ENCODE results near the gene DDX54. TPM values are rescaled to one million over a fixed set of nuclear protein-coding genes. Genes with fewer than 3 reads are reported as not detected.

DDX54 gene
- total RNA-seq, 4 donors from 2014 or later = 36.0 to 66.5 (median 59.0) TPM

DNA sequence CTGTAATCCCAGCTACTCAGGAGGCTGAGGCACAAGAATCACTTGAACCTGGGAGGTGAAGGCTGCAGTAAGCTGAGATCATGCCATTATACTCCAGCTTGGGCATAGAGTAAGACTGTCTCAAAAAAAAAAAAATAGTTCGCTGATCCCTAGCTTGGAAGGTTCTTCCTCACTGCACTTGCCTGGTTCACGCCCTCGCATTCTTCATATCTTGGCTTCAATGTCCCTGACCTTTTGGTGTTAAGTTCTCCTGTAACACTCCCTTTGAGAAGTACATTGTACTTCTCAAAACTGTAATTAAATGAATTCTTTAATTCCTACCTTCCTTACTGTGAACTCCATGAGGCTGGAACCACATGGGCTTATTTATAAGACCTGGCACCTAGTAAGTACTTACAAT, 19.5 kb upstream of the DDX54 start:
- no peak for DNase-seq
- intact Hi-C loops (cut with DNase I; ENCODE audit: low total_unique reads) = no loop called here
- no peak overlapping the region for H3K27ac ChIP-seq

DNA sequence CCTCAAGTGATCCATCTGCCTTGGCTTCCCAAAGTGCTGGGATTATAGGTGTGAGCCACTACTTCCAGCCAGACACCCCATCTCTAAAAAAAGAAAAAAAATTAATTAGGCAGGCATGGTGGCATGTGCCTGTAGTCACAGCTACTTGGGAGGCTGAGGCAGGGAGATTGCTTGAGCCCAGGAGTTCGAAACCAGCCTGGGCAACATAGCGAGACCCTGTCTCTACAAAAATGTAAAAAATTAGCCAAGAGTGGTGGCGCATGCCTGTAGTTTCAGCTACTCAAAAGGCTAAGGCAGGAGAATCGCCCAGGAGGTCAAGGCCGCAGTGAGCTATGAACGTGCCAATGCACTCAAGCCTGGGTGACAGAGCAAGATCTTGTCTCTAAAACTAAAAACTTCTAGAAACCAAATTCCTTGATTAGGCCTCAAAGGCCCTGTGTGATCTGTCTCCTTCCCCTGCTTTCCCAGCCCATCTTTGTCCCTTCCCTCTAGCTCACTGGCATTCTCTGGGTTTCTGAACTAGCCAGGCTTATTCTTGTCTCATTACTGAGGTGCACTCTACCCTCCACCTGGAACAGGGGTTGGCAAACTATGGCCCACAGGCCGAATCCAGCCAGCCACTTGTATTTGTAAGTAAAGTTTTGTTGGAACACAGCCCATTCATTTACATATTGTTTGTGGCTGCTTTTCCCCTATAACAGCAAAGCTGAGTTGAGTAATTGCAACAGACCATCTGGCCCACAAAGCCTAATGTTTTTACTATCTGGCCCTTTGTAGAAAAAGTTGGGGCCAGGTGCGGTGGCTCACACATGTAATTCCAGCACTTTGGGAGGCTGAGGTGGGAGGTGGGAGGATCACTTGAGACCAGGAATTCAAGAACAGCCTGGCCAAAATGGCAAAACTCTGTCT, 18.8 kb upstream of the DDX54 start:
- intact Hi-C loops (cut with DNase I; ENCODE audit: low total_unique reads) = no loop called here
- DNase-seq = no peak
- H3K27ac ChIP-seq = no peak overlapping the region

More for the DNA sequence above, 19.5 kb upstream of the DDX54 start:
- H3K9me3 ChIP-seq = no peaks in the 10 kb centered on the region
- H3K36me3 ChIP-seq = no peaks in the 10 kb centered on the region
- TF ChIP-seq, protein P1, sequence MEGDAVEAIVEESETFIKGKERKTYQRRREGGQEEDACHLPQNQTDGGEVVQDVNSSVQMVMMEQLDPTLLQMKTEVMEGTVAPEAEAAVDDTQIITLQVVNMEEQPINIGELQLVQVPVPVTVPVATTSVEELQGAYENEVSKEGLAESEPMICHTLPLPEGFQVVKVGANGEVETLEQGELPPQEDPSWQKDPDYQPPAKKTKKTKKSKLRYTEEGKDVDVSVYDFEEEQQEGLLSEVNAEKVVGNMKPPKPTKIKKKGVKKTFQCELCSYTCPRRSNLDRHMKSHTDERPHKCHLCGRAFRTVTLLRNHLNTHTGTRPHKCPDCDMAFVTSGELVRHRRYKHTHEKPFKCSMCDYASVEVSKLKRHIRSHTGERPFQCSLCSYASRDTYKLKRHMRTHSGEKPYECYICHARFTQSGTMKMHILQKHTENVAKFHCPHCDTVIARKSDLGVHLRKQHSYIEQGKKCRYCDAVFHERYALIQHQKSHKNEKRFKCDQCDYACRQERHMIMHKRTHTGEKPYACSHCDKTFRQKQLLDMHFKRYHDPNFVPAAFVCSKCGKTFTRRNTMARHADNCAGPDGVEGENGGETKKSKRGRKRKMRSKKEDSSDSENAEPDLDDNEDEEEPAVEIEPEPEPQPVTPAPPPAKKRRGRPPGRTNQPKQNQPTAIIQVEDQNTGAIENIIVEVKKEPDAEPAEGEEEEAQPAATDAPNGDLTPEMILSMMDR (IDR thresholded peaks at IDR 0.05) = no peak
- TF ChIP-seq POLR2A (IDR thresholded peaks at IDR 0.05) = no peak
- H3K27me3 ChIP-seq = no peaks in the 10 kb centered on the region
- no peaks in the 10 kb centered on the region for H3K4me1 ChIP-seq
- no peak overlapping the region for H3K4me3 ChIP-seq

DNA sequence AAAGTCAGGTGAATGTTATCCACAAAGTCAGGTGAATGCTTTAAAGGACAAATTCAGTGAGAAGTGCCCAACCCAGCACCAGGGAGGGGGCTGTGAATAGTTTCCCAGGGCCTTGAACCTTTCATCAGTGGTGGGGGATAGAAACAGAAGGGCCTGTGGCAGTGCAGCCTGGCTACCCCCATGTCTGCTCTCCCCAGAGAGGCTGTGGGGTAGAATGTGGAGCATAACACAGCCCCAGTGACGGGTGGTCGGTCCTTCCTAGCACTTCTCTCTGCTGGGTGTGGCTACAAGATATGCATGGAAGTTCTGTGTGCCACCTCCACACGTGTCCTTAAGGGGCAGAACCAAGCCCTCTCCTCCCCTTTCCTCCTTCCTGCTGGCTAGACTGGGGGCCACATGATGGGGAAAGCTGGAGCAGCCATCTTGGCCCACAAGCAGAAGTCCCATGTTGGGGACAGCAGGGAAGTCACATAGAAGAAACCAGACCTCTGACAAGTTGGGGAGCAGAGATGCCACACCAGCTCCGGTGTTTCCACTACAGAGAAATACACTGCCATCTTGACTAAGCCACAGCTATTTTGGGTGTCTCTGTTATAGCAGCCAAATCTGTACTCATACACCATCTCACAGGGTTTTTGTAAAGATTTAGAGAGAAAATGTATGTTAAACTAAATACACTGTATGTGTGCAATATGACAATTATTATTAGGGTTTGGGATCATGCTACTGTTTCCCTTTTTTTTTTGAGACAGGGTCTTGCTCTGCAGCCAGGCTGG, 17.2 kb upstream of the DDX54 start:
- Histone ChIP-seq H3K36me3 (no peaks in the 10 kb centered on the region), H3K4me1 (no peaks in the 10 kb centered on the region), H3K27me3 (no peaks in the 10 kb centered on the region), H3K9me3 (no peaks in the 10 kb centered on the region), H3K4me3 (no peak overlapping the region), H3K27ac (no peak overlapping the region)
- no peak for DNase-seq
- intact Hi-C loops (cut with DNase I; ENCODE audit: low total_unique reads) = no loop called here
- TF ChIP-seq, protein P1 (IDR thresholded peaks at IDR 0.05) = no peak
- TF ChIP-seq POLR2A (IDR thresholded peaks at IDR 0.05) = no peak

More for the DNA sequence above, 18.8 kb upstream of the DDX54 start:
- TF ChIP-seq POLR2A (IDR thresholded peaks at IDR 0.05) = no peak
- TF ChIP-seq, protein P1 (IDR thresholded peaks at IDR 0.05) = no peak
- Histone ChIP-seq H3K36me3 (no peaks in the 10 kb centered on the region), H3K4me1 (no peaks in the 10 kb centered on the region), H3K27me3 (no peaks in the 10 kb centered on the region), H3K4me3 (no peak overlapping the region), H3K9me3 (no peaks in the 10 kb centered on the region)

DNA sequence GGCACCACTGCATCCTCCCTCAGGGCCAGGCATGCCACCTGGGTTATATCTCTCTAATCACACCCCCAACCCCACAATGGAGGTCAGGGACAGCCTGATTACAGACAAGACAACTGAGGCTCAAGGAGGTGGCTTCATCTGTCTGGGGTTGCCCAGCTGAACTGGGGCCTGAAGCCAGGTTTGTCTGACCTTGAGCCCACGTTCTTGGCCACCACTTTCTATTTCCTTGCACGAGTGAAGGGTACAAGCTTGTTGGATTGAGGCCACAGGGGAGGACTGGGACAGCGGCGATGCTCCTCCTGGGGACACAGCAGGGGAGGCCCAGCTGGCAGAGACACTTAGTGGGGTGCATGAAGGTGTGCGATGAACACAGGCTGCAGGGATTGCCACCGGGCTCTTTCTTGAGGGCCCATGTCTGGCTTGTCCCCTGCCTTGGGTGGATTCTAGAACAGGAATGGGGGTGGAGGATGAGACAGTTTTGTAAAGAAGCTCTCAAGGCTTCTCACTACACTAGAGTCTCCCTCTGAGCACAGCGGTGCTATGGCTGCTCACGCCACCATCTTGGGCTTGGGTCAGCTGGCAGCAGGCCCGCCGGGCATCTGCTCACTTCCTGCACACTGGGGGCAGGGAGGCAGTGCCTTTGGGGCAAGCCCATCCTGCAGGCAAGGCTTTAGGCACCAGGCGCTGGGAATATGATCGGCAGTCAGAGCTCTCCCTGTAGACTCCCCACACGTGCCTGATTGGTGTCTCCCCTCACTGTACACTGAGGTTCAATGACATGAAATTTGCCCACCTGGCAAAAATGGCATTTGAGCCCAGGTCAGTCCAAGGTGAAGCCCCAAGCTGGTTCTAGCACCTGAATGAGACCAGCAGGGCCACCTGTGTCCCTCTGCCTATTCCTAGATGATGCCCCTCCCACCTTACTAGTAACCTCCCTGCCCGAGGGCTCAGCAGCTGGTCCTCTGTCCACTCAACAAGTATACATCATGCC, 16.2 kb upstream of the DDX54 start:
- no peaks in the 10 kb centered on the region for H3K27me3 ChIP-seq
- H3K9me3 ChIP-seq = no peaks in the 10 kb centered on the region
- DNase-seq = no peak
- no peaks in the 10 kb centered on the region for H3K36me3 ChIP-seq
- H3K4me3 ChIP-seq = no peak overlapping the region
- intact Hi-C loops (cut with DNase I; ENCODE audit: low total_unique reads) = no loop called here
- no peak overlapping the region for H3K27ac ChIP-seq
- no peak for TF ChIP-seq POLR2A (IDR thresholded peaks at IDR 0.05)
- TF ChIP-seq, protein P1 (IDR thresholded peaks at IDR 0.05) = no peak
- H3K4me1 ChIP-seq = no peaks in the 10 kb centered on the region
